IMR-90 (cell line): ENCODE results near the gene TIE1.

Experiments used
- CTCF ChIP-seq: conservative IDR thresholded peaks from 2 replicates; pipeline ENCODE4 v1.5.1; 2012; ENCODE audit warnings: mild to moderate bottlenecking, low read depth, low read length, improper control_type of control experiment
- ELK1 ChIP-seq: fragments of 150-350 bp; IDR thresholded peaks from 2 replicates; pipeline ENCODE4 v1.6.1; 2016; ENCODE audit warnings: low read depth, mild to moderate bottlenecking, low read length, moderate library complexity, borderline replicate concordance
- FOS ChIP-seq: fragments of 150-350 bp; IDR thresholded peaks from 2 replicates; pipeline ENCODE4 v1.6.1; 2016; ENCODE audit warnings: low read depth, low read length
- MAZ ChIP-seq: IDR thresholded peaks from 2 replicates; pipeline ENCODE4 v1.6.1; 2012; ENCODE audit warnings: low read depth, mild to moderate bottlenecking, low read length, improper control_type of control experiment, moderate library complexity, borderline replicate concordance
- POLR2A ChIP-seq: IDR thresholded peaks from 2 replicates; pipeline ENCODE4 v1.6.1; 2012; ENCODE audit warnings: mild to moderate bottlenecking, low read depth, low read length
- RAD21 ChIP-seq: IDR thresholded peaks from 2 replicates; pipeline ENCODE4 v1.6.1; 2012; ENCODE audit warnings: low read length, improper control_type of control experiment
- USF2 ChIP-seq: fragments of 150-350 bp; IDR thresholded peaks from 2 replicates; pipeline ENCODE4 v1.6.1; 2017; ENCODE audit warnings: mild to moderate bottlenecking, antibody characterized with exemption, low read length, low read depth

GRCh38 chr1:43275826-43276620 lies 24.8 kb upstream of the TIE1 start:
- no peak for TF ChIP-seq FOS
- no peak for TF ChIP-seq CTCF
- TF ChIP-seq ELK1 = no peak
- no peak for TF ChIP-seq POLR2A
- TF ChIP-seq RAD21 = no peak
- TF ChIP-seq USF2 = no peak
- no peak for TF ChIP-seq MAZ
